GM21825 (cell line): ENCODE measurements around the gene HCK.

Experiments used
- ATAC-seq: cut with Tn5 transposase; IDR thresholded peaks from one replicate; pipeline ENCODE4 v1.9.1; 2021; ENCODE audit warnings: mild to moderate bottlenecking, moderate library complexity; ENCODE audit not compliant: unreplicated experiment

Gene HCK

DNA sequence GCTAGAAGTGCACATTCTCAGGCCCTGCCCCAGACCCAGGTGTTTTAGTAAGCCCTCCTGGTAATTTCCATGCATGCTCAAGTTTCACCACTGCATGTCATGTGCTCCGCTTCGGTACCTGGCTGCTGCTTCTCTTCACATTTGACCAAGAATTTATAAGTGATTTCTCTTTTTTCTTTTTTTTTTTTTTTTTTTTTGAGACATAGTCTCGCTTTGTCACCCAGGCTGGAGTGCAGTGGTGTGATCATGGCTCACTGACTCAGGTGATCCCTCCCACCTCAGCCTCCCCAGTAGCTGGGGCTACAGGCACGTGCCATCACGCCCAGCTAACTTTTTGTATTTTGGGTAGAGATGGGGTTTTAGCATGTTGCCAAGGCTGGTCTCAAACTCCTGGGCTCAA, 73.5 kb downstream of the HCK start:
- no peak for ATAC-seq

DNA sequence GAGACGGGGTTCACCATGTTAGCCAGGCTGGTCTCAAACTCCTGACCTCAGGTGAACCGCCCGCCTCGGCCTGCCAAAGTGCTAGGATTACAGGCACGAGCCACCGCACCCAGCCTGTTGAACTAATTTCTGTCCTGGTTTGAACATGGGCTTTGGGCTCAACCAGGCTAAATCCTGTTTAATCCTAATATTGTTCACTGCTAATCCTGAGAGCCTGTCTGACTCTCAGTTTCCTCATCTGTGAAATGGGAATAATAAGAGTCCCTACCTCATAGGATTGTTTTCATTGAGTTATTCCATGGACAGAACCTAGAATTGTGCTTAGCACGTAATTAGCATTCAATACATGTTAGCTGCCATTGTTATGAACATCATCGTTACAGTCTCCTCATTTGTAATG, 74.9 kb downstream of the HCK start:
- ATAC-seq, result no peak

DNA sequence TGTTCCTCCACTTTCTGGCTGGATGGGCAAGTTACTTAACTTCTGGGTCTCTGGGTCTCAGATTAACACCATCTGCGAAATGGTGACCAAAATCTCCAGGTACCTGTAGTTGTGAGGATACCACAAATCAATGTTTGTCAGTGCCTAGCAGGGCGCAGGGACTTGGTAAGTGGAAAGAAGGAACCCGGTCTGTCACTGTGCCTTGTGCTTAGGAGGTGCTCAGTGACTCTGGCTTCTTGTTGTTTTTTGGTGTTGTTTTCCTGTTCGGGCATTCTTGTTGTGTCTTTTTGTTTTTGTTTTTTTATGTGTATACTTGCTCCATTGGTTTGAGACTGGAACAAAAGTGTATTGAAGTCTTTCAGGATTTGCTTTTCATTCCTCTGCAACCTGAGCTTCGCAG, 75.3 kb downstream of the HCK start:
- ATAC-seq, result no peak

DNA sequence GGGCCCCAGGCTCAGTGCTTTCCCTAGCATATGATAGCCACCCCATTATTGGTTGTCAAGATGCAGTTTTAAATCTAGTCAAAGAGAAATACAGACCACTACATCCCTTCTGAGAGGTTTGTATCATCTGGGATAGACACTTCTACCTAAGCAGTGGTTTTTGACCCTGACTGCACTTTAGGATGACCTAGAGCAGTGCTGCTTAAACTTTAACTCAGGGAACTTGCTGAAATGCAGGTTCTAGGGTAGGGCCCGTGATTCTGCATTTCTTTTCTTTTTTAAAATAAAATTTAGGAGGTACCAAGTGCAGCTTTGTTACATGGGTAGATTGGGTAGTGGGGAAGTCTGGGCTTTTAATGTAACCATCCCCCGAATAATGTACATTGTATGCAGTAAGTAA, 76.1 kb downstream of the HCK start:
- ATAC-seq, result no peak

DNA sequence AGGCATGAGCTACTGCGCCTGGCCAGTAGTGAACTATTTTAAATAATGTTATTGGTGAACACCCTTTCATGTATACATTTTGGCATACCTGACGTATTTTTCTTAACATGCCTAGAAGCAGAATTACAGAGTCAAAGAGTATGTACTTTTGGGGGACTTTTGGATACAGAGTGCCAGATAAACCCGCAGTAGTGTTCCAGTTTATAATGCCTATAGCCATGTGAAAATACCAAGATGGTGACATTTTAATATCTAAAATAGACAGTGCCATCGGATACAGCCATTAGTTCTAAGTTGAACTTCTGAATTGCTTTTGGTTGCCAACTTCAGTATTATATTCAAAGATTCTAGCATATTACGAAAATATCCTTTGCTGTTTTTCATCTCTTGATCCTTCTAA, 77.8 kb downstream of the HCK start:
- no peak for ATAC-seq

DNA sequence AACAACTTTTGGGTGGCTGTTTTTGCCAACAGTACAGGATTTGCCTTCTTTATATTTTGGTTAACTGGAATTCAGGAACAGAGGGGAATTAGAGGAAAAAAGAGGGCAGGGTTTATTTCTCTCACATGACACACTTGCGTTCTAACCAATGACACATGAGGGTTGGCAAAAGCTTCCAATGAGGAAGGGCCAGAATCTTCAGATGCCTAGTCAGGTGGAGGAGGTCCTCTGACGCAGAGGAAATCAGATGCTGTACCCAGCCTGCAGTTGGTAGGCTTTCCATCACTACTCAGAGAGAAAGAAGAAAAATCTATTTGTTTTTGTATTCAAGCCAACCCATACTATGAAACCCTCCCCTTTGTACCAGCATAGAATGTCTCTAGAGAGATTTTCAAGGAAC, 78.3 kb downstream of the HCK start:
- ATAC-seq, result no peak

DNA sequence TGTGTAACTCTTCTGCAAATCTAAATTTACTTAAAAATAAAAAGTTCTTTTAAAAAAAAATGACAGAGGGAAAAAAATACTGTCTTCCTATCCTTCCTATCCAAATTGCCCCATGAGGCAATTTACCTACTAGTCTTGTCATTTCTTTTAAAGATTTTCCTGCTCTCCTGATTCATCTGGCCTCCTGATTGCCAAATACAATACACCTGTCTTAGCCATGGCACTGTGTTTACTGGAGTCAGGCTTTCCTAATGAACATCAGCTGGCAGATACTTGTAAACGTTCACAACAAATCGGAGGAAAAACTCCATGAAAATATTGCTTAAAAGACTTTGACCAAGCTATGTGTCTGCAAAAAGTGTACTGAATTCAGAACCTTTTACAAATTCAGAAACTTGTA, 78.9 kb downstream of the HCK start:
- ATAC-seq, result no peak

DNA sequence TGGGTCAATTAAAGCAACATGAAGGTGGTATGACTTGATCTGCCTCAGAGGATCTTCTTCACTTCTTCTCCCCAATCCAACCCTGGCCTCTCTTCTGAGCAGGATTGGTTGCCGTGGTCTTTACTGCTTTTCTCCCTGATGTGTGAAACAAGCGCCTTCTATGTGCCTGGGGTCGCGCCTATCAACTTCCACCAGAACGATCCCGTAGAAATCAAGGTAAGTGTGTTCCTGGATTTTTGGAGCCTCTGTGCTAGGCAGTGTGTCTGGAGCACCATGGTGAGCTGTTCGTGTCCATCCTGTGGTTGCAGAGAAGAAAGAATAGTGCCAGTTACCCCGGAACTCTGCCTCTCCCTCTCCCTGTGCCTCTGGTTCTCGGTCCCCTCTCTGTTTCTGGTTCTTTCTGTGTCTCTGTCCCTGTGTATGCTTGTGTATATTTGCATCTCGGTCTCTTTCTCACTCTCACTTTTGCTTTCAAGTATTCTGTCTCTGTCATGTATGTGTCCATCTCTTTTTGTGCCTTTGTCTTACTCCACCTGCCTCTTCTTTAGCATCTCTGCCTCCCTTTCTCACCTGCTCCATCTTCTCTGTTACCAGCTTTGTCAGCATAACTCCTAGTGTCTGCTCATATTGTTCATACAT, 81.0 kb downstream of the HCK start:
- ATAC-seq, result peak; percentile 61

DNA sequence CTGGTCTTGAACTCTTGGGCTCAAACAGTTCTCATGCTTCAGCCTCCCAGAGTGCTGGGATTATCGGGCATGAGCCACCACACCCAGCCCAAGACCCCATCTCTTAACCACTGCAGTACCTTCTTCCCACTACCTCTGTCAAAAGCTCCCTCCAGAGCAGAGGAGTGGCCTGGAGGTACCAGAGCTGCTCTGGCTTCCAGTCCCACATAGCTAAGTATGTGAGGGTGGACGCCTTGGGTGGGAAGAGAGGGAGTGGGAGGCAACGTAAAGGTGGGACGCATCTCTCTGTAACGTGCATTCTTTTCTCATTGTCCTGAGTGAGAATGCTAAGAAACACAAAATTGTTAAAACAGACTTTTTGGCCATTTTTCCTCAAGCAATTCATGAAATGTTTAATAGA, 82.0 kb downstream of the HCK start:
- ATAC-seq, result no peak

DNA sequence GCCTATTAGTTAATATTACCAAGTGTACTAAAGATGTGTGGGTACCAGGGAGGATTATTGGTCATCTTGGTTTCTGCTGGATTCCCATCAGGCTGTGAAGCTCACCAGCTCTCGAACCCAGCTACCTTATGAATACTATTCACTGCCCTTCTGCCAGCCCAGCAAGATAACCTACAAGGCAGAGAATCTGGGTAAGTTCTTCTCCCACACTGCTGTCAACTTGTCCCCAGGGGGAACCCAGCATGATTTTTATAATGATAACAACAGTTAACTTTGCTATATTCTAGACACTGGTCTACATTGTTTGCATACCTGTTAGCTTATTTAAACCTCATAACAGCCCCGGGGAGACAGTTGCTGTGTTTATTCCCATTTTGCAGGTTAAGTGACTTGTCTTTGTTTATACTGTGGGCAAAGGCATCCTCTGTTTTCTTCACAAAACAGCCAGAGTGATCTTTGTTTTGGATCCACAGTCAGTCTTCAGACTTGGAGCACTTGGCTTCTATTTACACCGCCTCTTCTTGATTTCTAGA, 84.0 kb downstream of the HCK start:
- ATAC-seq, result no peak

DNA sequence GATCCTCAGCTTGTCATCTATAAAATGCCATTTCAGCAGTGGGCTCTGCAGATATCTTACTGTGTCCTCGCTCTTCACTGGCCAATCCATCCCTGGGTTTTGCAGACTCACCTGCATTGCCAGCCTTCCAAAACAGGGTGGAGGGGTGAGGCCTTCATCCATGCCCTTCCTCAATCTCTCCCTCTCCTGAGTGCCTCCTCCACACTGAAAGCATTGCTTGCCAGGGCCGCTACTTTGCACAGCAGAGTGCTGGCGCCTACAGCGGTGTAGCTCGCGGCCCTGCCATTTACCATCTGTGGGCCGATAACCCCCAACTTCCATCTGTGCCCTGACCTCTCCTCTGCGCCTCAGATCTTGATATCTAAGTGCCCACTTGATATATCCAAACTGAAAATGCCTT, 86.9 kb downstream of the HCK start:
- ATAC-seq, result no peak

DNA sequence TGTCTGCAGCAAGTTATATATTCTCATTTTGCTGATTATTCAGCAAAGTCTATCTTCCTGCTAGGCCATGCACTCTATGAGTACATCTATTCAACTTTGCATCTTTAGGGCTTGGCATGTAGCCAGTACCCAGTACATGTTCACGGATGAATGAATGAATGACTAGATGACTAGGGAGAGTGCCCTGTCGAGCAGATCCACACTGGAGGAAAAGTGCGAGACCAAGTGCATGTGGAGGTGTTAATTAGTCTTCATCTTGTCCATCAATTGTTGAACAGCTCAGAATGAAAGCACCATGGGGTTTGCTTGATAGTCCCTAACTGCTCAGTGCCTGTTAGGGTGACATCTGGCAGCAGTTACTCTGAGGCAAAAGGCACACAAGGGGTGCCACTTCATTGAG, 87.9 kb downstream of the HCK start:
- ATAC-seq, result no peak

DNA sequence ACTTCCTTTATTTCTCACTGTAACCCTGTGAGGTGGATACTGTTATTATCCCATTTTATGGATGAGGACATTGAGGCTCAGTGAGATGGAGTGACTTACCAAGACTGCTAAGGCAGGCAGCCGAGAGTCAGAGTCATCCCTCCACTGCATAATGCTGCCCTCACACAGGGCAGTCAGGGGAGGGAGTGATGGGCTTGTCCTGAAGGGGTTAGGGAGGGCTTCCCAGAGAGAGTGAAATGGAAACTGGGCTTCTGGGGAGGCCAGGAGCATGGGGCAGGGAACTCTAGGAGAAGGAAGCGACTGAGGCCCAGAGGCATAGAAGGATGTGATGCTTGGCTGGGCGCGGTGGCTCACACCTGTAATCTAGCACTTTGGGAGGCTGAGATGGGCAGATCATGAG, 88.6 kb downstream of the HCK start:
- no peak for ATAC-seq

DNA sequence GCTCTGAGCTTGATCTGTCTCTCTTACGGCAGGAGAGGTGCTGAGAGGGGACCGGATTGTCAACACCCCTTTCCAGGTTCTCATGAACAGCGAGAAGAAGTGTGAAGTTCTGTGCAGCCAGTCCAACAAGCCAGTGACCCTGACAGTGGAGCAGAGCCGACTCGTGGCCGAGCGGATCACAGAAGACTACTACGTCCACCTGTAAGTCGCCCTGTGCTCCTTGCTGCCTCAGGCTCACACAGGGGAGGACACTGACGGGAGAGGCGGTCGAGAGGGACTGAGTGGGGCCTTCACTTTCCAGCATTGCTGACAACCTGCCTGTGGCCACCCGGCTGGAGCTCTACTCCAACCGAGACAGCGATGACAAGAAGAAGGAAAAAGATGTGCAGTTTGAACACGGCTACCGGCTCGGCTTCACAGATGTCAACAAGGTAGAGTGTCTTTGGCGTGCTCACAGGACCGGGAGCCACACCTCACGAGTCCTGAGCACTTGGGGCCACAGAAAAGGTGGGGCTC, 89.5 kb downstream of the HCK start:
- ATAC-seq, result no peak

DNA sequence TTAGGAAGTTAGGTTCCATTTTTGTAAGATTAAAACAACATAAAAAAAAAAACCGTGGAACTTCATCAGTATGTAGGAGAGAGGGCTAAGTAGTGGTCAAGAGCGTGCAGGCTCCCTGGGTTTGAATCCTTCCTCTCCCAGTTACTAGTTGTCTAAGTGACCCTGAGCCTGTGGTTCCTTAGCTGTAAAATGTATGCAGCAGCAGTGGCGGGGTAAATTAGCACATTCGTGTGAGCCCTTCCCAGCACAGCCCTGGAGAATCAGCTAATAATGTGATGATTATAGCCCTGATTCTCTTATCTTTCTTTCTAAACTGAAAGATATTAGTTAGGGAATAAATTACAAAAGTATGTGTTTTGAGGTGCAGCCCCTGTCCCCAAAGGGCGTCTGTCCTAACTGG, 90.0 kb downstream of the HCK start:
- no peak for ATAC-seq

DNA sequence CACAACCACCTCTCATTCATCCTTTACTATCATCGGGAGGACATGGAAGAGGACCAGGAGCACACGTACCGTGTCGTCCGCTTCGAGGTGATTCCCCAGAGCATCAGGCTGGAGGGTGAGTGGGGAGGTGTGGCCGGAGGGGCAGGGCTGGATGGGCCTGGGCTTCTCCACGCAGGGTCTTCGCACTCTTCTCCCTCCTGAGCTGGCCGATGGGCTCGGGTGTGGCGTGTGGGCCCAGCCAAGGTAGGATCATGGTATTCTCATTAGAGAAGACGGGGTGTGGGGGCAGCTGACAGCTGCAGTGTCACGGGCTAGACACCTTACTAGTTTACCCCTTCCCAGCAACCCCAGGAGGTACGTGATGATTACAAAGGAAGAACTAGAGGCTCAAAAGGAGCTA, 90.9 kb downstream of the HCK start:
- ATAC-seq, result no peak

DNA sequence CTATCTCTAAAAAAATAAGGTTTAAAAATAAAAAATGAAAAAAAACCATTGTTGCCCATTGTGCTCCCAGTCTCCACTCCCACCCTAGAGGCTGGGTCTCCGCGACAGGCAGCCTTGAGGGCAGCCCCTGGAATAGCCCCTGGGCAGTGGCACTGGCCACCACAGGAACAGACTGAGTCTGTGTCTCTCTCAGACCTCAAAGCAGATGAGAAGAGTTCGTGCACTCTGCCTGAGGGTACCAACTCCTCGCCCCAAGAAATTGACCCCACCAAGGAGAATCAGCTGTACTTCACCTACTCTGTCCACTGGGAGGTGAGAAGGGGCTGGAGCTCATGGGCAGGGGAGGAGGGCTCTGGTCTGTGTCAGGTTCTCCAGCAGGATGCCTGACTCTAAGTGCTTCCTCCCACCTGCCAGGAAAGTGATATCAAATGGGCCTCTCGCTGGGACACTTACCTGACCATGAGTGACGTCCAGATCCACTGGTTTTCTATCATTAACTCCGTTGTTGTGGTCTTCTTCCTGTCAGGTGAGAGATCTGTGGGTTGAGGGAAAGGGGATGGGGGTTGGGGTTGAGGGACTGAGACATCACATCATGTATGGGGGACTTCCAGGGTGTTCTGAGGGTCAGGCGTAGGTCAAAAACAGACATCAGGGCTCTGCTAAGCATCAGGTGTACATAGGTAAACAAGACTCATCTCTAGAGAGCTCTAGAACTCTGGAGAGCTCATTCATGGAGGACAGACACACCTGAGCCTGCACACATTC, 93.0 kb downstream of the HCK start:
- ATAC-seq, result no peak

DNA sequence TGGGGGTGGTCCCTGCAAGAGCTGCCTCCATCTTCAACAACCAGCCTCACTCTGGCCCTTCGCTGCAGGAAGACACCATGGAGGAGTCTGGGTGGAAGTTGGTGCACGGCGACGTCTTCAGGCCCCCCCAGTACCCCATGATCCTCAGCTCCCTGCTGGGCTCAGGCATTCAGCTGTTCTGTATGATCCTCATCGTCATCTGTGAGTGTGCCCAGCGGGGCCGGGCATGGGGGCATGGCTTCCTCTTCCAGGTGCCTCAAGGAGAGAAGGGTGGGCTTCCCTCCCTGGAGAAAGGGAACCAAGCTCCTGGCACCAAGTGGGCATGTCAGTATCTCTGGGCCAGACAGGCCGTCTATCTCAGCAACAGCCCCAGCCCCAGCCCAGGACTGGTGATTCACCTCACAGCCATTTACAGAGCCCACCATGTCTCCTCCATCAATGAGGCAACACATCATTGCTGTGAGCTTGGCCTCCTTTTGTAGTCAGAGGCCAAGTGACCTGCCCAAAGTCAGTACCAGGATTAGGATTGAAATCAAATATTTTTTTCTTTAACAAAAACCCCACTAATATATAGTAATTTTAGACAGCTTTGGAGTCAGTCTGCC, 97.6 kb downstream of the HCK start:
- ATAC-seq, result no peak

DNA sequence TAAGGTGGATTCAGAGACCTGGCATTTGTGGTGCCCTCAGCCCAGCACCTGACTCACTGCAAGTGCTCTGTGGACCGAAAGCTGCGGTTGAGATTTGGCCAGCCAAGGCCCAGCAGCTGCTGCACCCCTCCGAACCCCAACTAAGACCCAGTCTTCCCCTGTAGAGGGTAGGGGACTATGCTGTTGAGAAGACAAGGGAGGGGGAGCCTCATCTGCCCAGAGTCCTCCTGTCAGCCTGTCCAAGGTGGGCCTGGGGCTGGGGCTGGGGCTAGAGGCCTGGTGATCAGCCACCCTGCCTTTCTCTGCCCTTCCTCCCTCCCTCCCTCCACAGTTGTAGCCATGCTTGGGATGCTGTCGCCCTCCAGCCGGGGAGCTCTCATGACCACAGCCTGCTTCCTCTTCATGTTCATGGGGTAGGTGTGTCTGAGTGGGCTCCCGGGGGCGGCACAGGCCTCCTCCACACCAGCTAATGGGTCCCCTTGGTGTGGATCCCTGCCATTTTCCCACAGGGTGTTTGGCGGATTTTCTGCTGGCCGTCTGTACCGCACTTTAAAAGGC, 98.3 kb downstream of the HCK start:
- no peak for ATAC-seq
